ENCODE measurements around the gene LTB. TPM values are rescaled to one million over a fixed set of nuclear protein-coding genes. Genes with fewer than 3 reads are reported as not detected.

LTB gene
- total and polyA plus RNA-seq, 9 donors = 0.58 to 2.9 (median 2.1) TPM

DNA sequence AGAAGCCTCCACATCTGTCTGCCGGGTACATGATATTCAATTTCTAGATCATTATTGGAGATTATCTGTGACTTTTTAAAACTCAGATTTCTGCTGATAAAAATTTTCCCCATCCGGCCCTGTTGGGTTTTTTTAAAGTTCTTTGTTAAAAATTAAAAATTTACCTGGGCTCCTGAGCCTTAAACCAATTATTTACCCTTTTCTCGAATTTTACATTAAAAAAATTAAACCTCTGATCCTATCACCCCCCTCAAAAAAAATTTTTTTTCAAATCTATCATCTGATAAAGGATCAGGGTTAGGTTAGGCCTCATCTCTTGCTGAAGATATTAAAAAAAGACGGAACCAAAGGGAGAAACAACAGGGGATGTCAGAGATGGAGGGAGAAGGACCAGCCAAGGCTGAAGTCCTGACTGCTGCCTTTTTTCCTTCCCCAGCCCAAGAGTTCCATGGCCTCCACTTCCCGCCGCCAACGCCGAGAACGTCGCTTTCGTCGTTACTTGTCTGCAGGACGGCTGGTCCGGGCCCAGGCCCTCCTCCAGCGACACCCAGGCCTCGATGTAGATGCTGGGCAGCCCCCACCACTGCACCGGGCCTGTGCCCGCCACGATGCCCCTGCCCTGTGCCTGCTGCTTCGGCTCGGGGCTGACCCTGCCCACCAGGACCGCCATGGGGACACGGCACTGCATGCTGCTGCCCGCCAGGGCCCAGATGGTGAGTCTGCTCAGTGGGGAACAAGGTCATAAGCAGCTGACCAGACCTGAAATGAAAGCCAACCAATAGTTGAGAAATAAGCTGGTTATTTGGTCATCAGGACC, 34.3 kb downstream of the LTB start:
- H3K36me3 ChIP-seq (ENCODE audit: control insufficient read depth, insufficient read depth, low read length) = peaks cover 25% of the 10 kb centered on the region
- no peaks in the 10 kb centered on the region for H3K27me3 ChIP-seq (ENCODE audit: control insufficient read depth, insufficient read depth, low read length)
- H3K4me3 ChIP-seq (ENCODE audit: low read length) = peak overlapping the region; percentile 33
- no peaks in the 10 kb centered on the region for H3K9me3 ChIP-seq (replicated peaks; ENCODE audit: control insufficient read depth, low read depth, low read length)
- no peak for DNase-seq
- WGBS (ENCODE audit: insufficient coverage) = 87% methylated on average over 21 of the region's 24 CpGs
- H3K4me1 ChIP-seq (ENCODE audit: control insufficient read depth, insufficient read depth, low read length) = peaks cover 14% of the 10 kb centered on the region
- peak overlapping the region; percentile 66 for H3K27ac ChIP-seq (ENCODE audit: low read length)

DNA sequence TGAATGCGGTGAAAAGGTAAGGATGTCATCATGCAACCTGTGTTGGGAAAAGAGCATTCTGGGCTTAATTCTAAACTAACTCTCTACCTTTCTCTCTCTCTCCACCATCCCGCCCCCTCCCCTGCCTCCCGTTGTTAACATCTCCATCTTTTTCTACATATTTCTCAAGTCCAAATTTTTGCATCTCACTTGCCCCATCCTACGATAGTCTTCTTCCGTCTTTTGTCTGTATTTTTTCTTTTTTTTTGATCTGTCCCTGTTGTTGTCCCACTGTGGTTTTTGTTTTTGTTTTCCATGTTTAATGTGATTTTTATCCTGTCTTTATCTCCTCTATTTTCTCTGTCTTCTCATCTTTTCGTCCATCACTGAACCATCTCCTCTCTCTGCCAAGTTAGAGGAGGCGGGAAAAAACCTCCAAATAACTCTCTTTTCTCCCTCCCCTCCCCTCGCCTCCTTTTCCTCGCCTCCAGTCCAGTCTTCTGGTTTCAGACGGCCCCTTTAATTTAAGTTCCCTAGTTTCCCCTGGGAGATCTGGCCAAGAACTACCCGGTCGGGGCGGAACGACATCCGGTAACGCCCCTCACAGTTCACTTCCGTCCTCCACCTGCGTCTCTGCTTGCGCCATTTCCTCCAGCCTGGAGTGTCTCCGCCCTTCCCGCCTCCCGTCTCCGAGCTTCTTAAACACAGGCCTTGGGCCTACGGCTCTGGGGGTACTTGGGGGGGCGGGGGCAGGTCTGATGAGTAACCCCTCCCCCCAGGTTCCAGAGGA, 35.1 kb downstream of the LTB start, which contains the start of gene NFKBIL1:
Gene NFKBIL1, plus strand, starts transcription at position 651 of the 769 bp plus-strand sequence. Its CDS starts 87 bp downstream, at position 738.
- peaks cover 24% of the 10 kb centered on the region for H3K36me3 ChIP-seq (ENCODE audit: control insufficient read depth, insufficient read depth, low read length)
- WGBS (ENCODE audit: insufficient coverage) = 0% methylated on average over 13 of the region's 25 CpGs
- peak within 1 kb of the TSS; percentile 33 for H3K4me3 ChIP-seq (ENCODE audit: low read length)
- peak; percentile 100 for DNase-seq
- peak within 1 kb of the TSS; percentile 66 for H3K27ac ChIP-seq (ENCODE audit: low read length)
- no peaks in the 10 kb centered on the region for H3K27me3 ChIP-seq (ENCODE audit: control insufficient read depth, insufficient read depth, low read length)
- no peaks in the 10 kb centered on the region for H3K9me3 ChIP-seq (replicated peaks; ENCODE audit: control insufficient read depth, low read depth, low read length)
- H3K4me1 ChIP-seq (ENCODE audit: control insufficient read depth, insufficient read depth, low read length) = peaks cover 19% of the 10 kb centered on the region

DNA sequence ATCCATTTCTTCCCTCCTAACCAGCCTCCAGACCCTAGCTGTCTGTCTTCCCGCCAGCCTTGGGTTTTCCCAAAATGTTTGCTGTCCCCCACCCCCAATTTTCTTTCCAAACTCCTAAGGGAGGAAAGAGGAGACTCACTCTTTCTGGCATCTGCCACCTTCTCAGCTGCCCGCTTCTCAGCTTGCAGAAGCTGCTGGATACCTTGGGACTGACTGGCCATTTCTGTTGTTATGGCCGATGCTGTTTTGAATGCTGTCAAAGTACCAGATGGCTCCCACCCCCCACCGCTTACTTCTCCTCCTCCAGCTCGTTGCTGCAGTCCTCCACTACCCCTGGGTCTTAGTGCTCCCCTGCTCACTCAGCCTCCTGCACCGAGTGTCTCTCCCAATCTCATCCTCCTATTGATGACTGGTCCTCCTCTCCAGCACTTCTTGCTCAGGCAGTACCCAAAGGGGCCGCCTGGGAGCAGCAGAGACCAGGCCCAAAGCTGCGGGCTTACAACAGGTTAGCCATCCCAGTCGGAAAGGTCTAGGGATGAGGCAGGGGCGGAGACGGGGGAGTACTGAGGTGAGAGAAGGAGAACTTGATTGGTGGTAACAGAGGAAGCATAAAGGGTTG, 35.8 kb downstream of the LTB start, which contains the start of gene ATP6V1G2:
Gene ATP6V1G2, minus strand, starts transcription at position 270 of the 619 bp plus-strand sequence. Its CDS starts 49 bp downstream, at position 221.
- H3K4me1 ChIP-seq (ENCODE audit: control insufficient read depth, insufficient read depth, low read length) = peaks cover 19% of the 10 kb centered on the region
- H3K4me3 ChIP-seq (ENCODE audit: low read length) = peak within 1 kb of the TSS; percentile 33
- no peaks in the 10 kb centered on the region for H3K9me3 ChIP-seq (replicated peaks; ENCODE audit: control insufficient read depth, low read depth, low read length)
- H3K36me3 ChIP-seq (ENCODE audit: control insufficient read depth, insufficient read depth, low read length) = peaks cover 23% of the 10 kb centered on the region
- WGBS (ENCODE audit: insufficient coverage) = 2% methylated on average over 9 of the region's 11 CpGs
- DNase-seq = peak; percentile 95
- H3K27ac ChIP-seq (ENCODE audit: low read length) = peak within 1 kb of the TSS; percentile 66
- no peaks in the 10 kb centered on the region for H3K27me3 ChIP-seq (ENCODE audit: control insufficient read depth, insufficient read depth, low read length)

DNA sequence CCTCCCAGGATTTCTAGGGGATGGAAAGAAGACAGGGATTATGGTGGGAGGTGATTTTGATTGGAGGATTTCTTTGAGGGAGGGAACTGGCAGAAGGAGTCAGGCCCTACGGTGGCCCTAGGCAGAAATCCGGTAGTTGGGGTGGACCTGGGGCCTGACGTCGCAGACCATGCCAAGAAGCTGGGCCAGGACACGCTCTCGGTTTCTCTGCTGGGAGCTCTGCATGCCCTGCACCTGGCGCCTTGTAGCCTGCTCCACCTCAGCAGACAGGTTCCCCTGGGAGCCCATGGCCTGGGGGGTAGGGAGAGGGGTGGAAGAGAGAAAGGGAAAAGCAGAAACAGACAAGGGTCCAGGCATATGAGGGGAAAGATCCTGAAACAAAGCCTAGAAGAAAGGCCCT, 36.9 kb downstream of the LTB start:
- H3K27ac ChIP-seq (ENCODE audit: low read length) = no peak overlapping the region
- WGBS (ENCODE audit: insufficient coverage) = 75% methylated on average over 7 of the region's 7 CpGs
- no peaks in the 10 kb centered on the region for H3K27me3 ChIP-seq (ENCODE audit: control insufficient read depth, insufficient read depth, low read length)
- H3K9me3 ChIP-seq (replicated peaks; ENCODE audit: control insufficient read depth, low read depth, low read length) = no peaks in the 10 kb centered on the region
- H3K4me3 ChIP-seq (ENCODE audit: low read length) = no peak overlapping the region
- DNase-seq = no peak
- H3K4me1 ChIP-seq (ENCODE audit: control insufficient read depth, insufficient read depth, low read length) = peaks cover 22% of the 10 kb centered on the region
- H3K36me3 ChIP-seq (ENCODE audit: control insufficient read depth, insufficient read depth, low read length) = peaks cover 16% of the 10 kb centered on the region

DNA sequence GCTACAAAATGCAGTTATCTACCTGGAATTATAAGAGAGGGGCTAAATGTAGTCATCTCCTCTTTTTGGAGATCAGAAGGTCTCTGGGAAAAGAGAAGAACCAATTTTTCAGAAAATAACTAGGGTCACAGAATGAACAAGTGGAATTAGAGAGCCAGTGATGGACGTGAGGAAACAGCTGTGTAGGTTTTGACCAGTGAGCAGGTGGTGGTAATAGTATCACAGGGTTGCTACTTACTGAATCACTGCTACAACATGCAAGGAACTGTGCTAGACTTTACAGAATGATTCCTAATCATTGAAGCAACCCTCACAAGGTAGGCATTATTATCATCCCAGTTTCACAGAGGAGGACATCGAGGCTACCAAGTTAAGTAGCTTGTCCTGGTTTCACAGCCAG, 37.5 kb downstream of the LTB start:
- DNase-seq = no peak
- Histone ChIP-seq H3K27ac (ENCODE audit: low read length) (no peak overlapping the region), H3K36me3 (ENCODE audit: control insufficient read depth, insufficient read depth, low read length) (peaks cover 17% of the 10 kb centered on the region), H3K4me1 (ENCODE audit: control insufficient read depth, insufficient read depth, low read length) (peaks cover 28% of the 10 kb centered on the region), H3K4me3 (ENCODE audit: low read length) (no peak overlapping the region), H3K9me3 (replicated peaks; ENCODE audit: control insufficient read depth, low read depth, low read length) (no peaks in the 10 kb centered on the region), H3K27me3 (ENCODE audit: control insufficient read depth, insufficient read depth, low read length) (no peaks in the 10 kb centered on the region)
- WGBS (ENCODE audit: insufficient coverage) = 83% methylated on average over 1 of the region's 2 CpGs

DNA sequence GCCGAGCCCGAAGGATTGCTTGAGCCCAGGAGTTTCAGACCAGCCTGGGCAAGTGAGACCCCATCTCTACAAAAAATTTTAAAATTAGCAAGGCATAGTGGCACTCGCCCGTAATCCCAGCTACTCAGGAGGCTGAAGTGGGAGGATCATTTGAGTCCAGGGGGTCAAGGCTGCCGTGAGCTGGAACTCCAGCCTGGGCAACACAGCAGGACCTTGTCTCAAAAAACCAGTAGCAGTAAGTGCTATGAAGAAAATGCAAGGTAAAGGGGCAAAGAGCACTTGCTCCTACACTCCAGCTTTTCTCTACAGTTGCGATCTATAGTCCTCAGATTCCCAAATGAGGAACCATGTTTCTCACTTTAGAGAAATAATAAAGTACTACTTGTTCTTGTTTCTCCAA, 38.6 kb downstream of the LTB start:
- peaks cover 38% of the 10 kb centered on the region for H3K4me1 ChIP-seq (ENCODE audit: control insufficient read depth, insufficient read depth, low read length)
- WGBS (ENCODE audit: insufficient coverage) = 78% methylated on average over 3 of the region's 6 CpGs
- H3K4me3 ChIP-seq (ENCODE audit: low read length) = no peak overlapping the region
- no peak overlapping the region for H3K27ac ChIP-seq (ENCODE audit: low read length)
- DNase-seq = no peak
- H3K27me3 ChIP-seq (ENCODE audit: control insufficient read depth, insufficient read depth, low read length) = no peaks in the 10 kb centered on the region
- H3K36me3 ChIP-seq (ENCODE audit: control insufficient read depth, insufficient read depth, low read length) = peaks cover 23% of the 10 kb centered on the region
- no peaks in the 10 kb centered on the region for H3K9me3 ChIP-seq (replicated peaks; ENCODE audit: control insufficient read depth, low read depth, low read length)

DNA sequence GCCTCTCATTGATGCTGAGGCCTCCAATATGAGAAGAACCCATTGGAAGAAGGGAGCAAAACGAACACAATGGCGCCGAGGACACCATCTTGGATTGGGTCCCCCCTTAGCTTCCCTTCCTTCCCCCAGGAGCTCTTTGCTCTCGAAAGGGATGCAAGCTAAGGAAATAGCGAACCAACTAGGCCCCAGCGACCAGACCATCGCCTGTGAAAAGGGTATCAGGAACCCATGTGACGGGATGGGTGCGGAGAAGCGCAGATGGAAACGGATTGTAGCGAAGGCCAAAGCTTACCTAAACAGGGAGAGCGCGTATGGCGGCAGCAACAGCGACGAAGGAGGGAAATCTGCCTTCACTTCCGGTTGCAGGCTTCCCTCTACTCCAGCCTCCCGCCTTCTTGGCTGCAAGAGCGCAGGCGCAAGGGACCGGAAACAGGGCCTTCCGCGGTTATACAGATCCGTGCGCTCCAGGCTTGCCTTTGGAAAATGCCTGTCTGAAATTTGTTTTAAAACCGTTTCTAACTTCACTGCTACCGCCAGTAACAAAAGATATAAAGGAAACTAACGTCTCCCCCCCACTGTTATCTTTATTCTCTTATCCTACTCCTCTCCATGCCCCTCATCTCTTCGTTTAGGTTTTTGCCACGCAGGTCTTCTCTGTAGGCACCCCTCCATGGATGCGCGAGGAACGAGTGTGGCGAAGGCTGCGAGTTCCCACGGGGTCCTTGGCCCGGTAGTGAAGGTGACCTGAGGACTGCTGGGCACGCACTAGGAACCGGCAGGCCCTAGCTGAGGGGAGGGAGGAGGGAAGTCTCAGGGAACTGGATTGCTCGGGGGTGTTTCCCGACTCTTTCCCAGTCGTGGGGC, 40.3 kb downstream of the LTB start, which contains the start of gene DDX39B:
Gene DDX39B, minus strand, starts transcription at position 346 of the 864 bp plus-strand sequence. CDS start 1,471 bp downstream, outside the sequence.
- Histone ChIP-seq H3K9me3 (replicated peaks; ENCODE audit: control insufficient read depth, low read depth, low read length) (no peaks in the 10 kb centered on the region), H3K27me3 (ENCODE audit: control insufficient read depth, insufficient read depth, low read length) (no peaks in the 10 kb centered on the region), H3K36me3 (ENCODE audit: control insufficient read depth, insufficient read depth, low read length) (peaks cover 38% of the 10 kb centered on the region), H3K4me1 (ENCODE audit: control insufficient read depth, insufficient read depth, low read length) (peaks cover 34% of the 10 kb centered on the region), H3K27ac (ENCODE audit: low read length) (peak within 1 kb of the TSS; percentile 99), H3K4me3 (ENCODE audit: low read length) (peak within 1 kb of the TSS; percentile 58)
- WGBS (ENCODE audit: insufficient coverage) = under 1% methylated on average over 39 of the region's 43 CpGs
- DNase-seq = peak; percentile 99

DNA sequence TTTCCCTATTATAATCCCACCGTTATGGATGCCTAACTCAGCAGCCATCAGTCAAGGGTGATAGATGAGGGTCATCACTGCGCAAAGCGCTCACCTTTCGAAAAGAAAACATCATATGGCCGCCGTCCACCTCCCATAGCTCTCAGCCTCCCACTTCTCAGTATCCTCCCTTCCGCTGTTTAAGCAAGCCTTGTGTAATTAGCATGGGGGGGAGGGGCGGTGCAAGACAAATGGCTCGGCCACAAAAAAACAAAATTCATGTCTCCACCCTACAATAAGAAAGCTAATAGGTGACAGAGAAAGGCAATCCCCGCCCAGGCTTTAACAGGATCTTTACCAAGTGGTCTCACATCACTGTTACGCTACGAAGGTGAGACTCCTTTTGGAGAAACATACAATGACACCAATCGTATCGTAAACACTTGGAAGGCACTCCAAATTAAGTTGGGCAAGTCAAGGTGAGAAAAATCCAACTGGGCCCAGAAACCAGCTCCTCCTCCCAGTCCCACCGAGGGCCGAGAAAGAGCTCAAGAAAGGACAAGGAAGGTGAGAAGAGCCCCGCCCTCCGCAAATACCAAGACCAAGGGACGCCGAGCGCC, 41.1 kb downstream of the LTB start:
- Histone ChIP-seq H3K27ac (ENCODE audit: low read length) (peak overlapping the region; percentile 99), H3K4me1 (ENCODE audit: control insufficient read depth, insufficient read depth, low read length) (peaks cover 28% of the 10 kb centered on the region), H3K4me3 (ENCODE audit: low read length) (peak overlapping the region; percentile 58), H3K27me3 (ENCODE audit: control insufficient read depth, insufficient read depth, low read length) (no peaks in the 10 kb centered on the region), H3K9me3 (replicated peaks; ENCODE audit: control insufficient read depth, low read depth, low read length) (no peaks in the 10 kb centered on the region), H3K36me3 (ENCODE audit: control insufficient read depth, insufficient read depth, low read length) (peaks cover 45% of the 10 kb centered on the region)
- 0% methylated on average over 1 of the region's 21 CpGs for WGBS (ENCODE audit: insufficient coverage)
- DNase-seq = peak; percentile 71

DNA sequence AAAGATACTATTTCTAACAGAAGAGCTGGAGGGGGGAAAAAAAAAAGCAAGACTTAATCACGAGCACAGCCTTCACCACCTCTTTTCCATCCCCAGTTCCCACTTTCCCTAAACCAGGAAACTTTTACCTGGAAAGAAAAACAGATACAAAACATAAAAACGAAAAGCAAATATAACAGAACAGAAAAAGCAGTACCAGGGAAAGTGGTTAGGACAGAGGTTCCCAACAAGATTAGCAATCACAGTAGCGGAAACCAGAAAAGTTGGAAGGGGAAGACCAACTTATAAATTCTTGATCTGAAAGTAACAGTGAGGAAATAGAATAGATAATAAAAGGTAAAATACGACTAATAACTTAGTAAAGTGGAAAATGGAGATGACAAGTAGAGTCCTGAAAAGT, 41.6 kb downstream of the LTB start:
- peak overlapping the region; percentile 99 for H3K27ac ChIP-seq (ENCODE audit: low read length)
- H3K4me3 ChIP-seq (ENCODE audit: low read length) = peak overlapping the region; percentile 58
- H3K4me1 ChIP-seq (ENCODE audit: control insufficient read depth, insufficient read depth, low read length) = peaks cover 28% of the 10 kb centered on the region
- no peak for DNase-seq
- WGBS (ENCODE audit: insufficient coverage) = 29% methylated on average over 2 of the region's 4 CpGs
- H3K27me3 ChIP-seq (ENCODE audit: control insufficient read depth, insufficient read depth, low read length) = no peaks in the 10 kb centered on the region
- H3K9me3 ChIP-seq (replicated peaks; ENCODE audit: control insufficient read depth, low read depth, low read length) = no peaks in the 10 kb centered on the region
- H3K36me3 ChIP-seq (ENCODE audit: control insufficient read depth, insufficient read depth, low read length) = peaks cover 50% of the 10 kb centered on the region
